GM19455 (cell line): ENCODE measurements around the gene PRELID2.
A peak's percentile ranks its signal among the peaks of the same experiment; 100 is the strongest.
"Not testable (repeated sequence)": the region's sequence is repeated elsewhere in the genome, so short reads cannot be mapped to it uniquely, and the experiment has no call there.

Source experiments
- ATAC-seq: cut with Tn5 transposase; IDR thresholded peaks from one replicate; pipeline ENCODE4 v1.9.1; 2021; ENCODE audit not compliant: unreplicated experiment

The PRELID2 gene

GRCh38 chr5:145834917-145835847 lies at the start of gene PRELID2:
PRELID2 (minus strand) TSS chr5:145835342; CDS start chr5:145835251, 91 bp downstream.
- ATAC-seq, result peak; percentile 86

DNA sequence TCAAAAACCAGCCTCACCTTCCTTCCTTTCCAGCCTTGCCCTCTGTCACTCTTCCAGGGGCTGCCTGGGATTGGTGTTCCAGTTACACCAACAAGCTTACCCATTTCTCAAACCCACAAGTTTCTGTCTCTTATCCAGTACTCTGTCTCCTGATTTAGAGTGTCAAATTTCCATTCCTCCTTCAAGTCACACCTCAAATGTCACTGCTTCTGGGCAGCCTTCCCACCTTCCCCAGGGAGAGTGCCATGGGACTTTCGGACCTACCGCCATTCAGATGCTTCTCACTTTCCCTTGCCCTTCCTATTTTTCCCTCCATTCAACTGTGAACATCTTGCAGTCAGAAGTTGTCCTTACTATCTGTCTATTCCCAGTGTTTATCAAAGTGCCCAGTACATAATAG lies 39.6 kb upstream of the PRELID2 start:
- ATAC-seq, result no peak

GRCh38 chr5:145872914-145873313 lies 37.8 kb upstream of the PRELID2 start, which contains the start of gene GRXCR2:
GRXCR2 (minus strand) TSS chr5:145873014; CDS start chr5:145872968, 46 bp downstream.
- ATAC-seq, result no peak

GRCh38 chr5:145872486-145872885 lies 37.3 kb upstream of the PRELID2 start:
- no peak for ATAC-seq

DNA sequence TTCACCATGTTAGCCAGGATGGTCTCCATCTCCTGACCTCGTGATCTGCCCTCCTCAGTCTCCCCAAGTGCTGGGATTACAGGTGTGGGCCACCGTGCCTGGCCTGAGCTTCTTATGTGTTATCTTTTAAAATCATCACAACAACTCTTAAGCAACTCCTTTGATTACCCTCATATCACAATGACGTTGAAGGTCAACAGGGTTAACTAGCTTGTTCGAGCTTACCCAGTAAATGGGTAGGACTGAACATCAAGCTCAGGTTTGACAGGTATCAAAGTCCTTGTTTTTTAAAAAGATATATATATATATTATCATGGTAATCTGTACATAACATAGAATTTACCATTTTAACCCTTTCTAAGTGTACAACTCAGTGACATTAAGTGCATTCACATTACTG lies 34.6 kb upstream of the PRELID2 start:
- no peak for ATAC-seq

GRCh38 chr5:145867806-145868205 lies 32.7 kb upstream of the PRELID2 start:
- no peak for ATAC-seq

DNA sequence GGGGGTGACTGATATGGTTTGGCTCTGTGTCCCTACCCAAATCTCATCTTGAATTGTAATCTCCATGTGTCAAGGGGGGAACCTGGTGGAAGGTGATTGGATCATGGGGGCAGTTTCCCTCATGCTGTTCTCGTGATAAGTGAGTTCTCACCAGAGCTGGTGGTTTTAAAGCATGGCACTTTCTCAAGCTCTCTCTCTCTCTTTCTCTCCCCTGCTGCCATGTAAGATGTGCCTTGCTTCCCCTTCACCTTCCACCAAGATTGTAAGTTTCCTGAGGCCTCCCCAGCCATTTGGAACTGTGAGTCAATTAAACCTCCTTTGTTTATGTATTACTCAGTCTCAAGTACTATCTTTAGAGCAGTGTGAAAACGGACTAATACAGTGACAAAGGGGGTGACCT lies 29.3 kb upstream of the PRELID2 start:
- not testable (repeated sequence) for ATAC-seq

DNA sequence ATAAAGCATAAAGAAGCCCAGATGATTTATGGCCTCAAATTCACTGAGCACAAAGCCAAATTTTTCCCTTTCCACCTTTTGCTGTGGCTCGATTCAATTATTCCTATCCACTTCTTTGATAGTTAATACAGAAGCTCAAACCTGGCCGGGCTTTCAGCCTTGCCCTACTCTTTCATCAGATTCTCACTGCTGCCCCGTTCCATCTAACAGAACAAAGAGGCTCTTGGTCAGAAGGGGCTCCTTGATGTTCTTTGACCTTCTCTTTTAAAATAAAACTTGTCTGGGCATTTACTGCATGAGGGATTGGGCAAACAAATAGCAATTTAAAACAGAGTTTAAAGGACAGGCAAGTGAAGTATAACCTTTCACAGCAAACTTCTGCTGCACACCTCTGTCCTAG lies 27.9 kb upstream of the PRELID2 start:
- ATAC-seq, result no peak

- ATAC-seq, result no peak
Measured at GRCh38 chr5:145859897-145860296, 24.8 kb upstream of the PRELID2 start.

DNA sequence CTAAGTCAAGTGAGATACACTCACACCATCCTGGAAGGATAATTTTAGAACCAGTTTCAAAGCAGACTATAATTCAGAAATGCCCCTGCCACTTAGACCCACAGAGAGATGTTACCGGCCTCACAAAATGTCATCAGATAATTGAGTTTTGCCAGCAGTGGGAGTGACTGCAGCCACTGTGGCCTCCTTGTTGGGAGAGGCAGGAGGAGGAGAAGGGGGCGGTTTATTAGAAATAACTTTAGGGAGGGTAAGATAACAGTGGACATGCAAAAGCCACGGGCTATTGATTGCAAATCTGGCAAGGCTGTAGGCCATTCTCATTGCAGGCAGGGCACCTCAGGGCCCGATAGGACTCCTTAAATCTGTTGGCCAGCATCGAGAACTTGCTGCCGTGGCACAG lies 24.3 kb upstream of the PRELID2 start:
- ATAC-seq, result no peak

GRCh38 chr5:145858959-145859358 lies 23.8 kb upstream of the PRELID2 start:
- no peak for ATAC-seq

GRCh38 chr5:145856285-145856818 lies 21.2 kb upstream of the PRELID2 start:
- no peak for ATAC-seq

GRCh38 chr5:145855763-145856267 lies 20.7 kb upstream of the PRELID2 start:
- ATAC-seq, result no peak

DNA sequence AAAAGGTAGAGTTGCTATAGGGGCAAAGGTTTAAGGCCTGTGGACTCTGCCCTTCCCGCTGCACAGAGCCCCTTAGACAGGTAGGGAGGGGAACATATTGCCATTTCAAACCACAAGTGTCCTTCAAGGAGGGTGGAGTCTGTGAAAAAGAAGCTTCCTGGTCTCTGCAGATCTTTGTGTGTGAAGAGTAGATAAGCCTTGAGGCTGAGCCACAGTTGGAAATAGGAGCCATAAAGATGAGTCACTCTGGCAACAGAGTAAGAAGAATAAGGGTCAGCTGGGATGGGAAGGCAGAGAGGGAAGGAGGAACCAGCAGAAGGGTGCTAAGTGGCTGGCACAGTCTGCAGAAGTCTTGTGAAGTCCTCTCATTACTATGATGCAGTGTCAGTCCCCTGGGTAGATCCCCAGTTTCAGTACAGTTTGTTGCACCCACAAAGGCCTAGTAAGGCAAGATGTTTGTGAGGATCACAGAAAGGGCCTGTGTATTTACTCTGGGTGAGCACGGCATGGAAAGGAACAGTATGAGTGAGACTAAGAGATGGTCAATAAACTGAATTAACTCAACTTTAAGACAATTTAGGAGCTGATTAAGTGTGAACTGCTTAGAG lies 19.6 kb upstream of the PRELID2 start:
- no peak for ATAC-seq

DNA sequence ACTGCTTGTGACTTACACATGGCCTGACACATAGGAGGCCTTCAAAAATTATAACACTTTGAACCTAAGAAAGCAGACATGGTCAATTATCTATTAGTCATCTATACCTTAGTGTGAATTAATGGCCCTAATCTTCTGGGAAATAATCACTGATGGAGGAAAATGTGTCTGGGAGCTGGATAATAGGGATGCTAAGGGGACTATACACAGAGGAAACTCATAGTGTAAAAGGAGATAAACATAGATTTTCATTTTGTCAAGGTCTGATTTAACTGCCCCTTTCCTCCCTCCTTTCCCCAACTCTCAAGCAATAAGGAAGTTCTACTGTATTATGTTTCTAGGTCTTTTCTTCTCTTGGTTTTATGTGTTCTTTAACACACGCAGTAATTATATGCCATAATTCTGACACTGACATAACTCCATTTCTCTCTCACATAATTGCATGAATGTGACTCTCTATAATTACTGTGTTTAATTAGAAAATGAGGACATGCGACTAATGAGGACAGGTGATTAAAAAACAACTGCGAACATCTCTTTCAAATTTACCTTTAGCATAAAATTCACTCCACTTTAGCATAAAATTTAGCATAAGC lies 18.7 kb upstream of the PRELID2 start:
- ATAC-seq, result no peak

DNA sequence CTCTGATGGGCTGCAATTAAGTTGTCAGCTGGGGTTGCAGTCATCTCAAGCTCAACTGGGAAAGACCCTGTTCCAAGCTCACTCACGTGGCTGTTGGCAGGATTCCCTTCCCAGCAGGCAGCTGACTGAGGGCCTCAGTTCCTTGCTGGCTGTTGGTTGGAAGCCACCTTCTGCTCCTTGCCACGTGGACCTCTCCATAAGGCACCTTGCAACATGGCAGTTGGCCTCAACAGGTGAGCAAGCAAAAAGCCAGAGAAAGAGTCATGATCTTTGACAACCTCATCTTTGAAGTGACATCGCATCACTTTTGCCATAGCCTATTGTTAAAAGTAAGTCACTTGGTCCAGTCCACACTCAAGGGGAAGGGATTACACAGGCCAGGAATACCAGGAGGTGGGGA lies 17.8 kb upstream of the PRELID2 start:
- no peak for ATAC-seq

GRCh38 chr5:145848854-145849253 lies 13.7 kb upstream of the PRELID2 start:
- no peak for ATAC-seq

GRCh38 chr5:145847499-145848497 lies 12.7 kb upstream of the PRELID2 start:
- no peak for ATAC-seq

GRCh38 chr5:145846081-145846480 lies 10.9 kb upstream of the PRELID2 start:
- ATAC-seq, result no peak

GRCh38 chr5:145841299-145841698 lies 6.2 kb upstream of the PRELID2 start:
- no peak for ATAC-seq
